Skeletal muscle satellite cell (primary cell): ENCODE data around the gene CYB5R3.
"Not testable (repeated sequence)": the region's sequence is repeated elsewhere in the genome, so short reads cannot be mapped to it uniquely, and the experiment has no call there.

Source experiments
- H3K27me3 ChIP-seq: 2 replicates; pipeline ENCODE4 v1.7.0; 2013; ENCODE audit warnings: low read length; ENCODE audit not compliant: control insufficient read depth, insufficient read depth
- H3K36me3 ChIP-seq: 2 replicates; pipeline ENCODE4 v1.7.0; 2013; ENCODE audit warnings: mild to moderate bottlenecking, control low read depth, low read length; ENCODE audit not compliant: insufficient read depth
- H3K4me1 ChIP-seq: 2 replicates; pipeline ENCODE4 v1.7.0; 2013; ENCODE audit warnings: low read length; ENCODE audit not compliant: control insufficient read depth, insufficient read depth
- H3K4me2 ChIP-seq: 2 replicates; pipeline ENCODE4 v1.7.0; 2013; ENCODE audit warnings: mild to moderate bottlenecking, low read length
- H3K4me3 ChIP-seq: 2 replicates; pipeline ENCODE4 v1.7.0; 2013; ENCODE audit warnings: low read length
- H3K9ac ChIP-seq: 2 replicates; pipeline ENCODE4 v1.7.0; 2013; ENCODE audit warnings: mild to moderate bottlenecking, low read depth, low read length, moderate library complexity
- H3K9me3 ChIP-seq: replicated peaks from 2 replicates; pipeline ENCODE4 v1.7.0; 2013; ENCODE audit warnings: mild to moderate bottlenecking, control low read depth, low read length

CYB5R3 gene

DNA sequence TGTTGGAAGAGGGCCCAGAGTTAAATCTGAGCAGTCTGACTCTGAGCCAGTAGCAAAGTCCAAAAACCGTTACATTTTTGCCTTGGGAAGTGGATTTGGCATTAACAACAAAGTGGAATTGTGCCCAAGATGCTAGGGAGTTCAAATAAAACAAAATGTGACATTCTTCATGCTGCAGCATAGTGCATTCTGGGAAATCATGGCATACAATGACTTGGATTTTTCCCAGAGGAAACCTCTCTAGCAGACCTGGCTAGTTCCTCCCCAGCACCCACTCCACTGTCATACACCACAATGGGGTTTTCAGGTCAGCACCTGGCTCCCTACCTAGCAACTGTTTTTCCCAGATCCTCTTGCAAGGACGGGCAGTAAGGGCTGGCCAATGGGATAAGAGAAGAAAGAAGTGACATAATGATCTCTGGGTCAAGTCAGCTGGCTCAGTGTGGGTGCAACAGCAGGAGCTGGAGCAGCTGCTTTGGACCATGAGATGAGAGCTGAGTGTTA, 24.8 kb upstream of the CYB5R3 start:
- Histone ChIP-seq H3K36me3 (no peaks in the 10 kb centered on the region), H3K27me3 (no peaks in the 10 kb centered on the region), H3K4me1 (peaks cover 17% of the 10 kb centered on the region), H3K9ac (no peak overlapping the region), H3K4me3 (no peak overlapping the region), H3K9me3 (peaks cover 5% of the 10 kb centered on the region), H3K4me2 (no peak overlapping the region)

DNA sequence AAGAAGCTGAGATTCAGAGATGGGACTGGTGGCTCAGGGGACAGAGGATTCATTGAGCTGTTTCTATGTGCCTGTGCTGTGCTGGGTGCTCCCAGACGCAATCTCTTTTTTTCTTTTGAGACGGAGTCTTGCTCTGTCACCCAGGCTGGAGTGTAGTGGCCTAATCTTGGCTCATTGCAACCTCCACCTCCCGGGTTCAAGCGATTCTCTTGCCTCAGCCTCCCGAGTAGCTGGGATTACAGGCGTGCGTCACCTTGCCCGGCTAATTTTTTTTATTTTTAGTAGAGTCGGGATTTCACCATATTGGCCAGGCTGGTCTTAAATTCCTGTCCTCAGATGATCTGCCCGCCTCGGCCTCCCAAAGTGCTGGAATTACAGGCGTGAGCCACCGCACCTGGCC, 23.9 kb upstream of the CYB5R3 start:
- H3K9me3 ChIP-seq, H3K9ac ChIP-seq, H3K4me3 ChIP-seq, H3K36me3 ChIP-seq, H3K4me2 ChIP-seq, H3K27me3 ChIP-seq: not testable (repeated sequence)
- peaks cover 17% of the 10 kb centered on the region for H3K4me1 ChIP-seq

DNA sequence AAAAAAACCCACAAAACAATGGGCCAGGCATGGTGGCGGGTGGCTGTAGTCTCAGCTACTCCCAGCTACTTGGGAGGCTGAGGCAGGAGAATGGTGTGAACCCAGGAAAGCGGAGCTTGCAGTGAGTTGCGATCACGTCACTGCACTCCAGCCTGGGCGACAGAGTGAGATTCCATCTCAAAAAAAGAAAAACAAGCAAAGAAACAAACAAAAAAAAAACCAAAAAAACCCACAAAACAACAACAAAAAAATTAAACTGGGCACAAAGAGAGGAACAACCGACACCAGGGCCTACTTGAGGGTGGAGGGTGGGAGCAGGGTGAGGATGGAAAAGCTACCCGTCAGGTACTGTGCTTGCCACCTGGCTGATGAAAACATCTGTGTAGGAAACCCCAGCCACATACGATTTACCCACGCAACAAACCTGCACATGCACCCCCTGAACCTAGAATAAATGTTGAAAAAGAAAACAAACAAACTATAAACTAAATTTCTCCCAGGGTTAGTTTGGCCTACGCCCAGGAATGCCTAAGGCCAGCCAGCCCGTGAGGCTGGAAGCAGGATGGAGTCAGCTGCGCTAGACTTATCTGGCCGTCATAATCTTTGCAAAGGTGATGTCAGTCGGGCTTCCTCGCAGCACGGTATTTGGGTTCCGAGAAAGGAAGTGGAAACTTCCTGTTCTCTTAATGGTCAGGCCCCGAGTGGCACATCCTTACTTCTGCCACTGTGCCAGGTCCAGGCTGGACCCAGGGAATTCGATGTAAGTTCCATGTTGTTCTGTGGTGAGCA, 21.9 kb upstream of the CYB5R3 start:
- Histone ChIP-seq H3K4me3 (no peak overlapping the region), H3K9ac (no peak overlapping the region), H3K9me3 (no peaks in the 10 kb centered on the region), H3K27me3 (no peaks in the 10 kb centered on the region), H3K4me2 (no peak overlapping the region), H3K4me1 (peaks cover 6% of the 10 kb centered on the region), H3K36me3 (no peaks in the 10 kb centered on the region)

DNA sequence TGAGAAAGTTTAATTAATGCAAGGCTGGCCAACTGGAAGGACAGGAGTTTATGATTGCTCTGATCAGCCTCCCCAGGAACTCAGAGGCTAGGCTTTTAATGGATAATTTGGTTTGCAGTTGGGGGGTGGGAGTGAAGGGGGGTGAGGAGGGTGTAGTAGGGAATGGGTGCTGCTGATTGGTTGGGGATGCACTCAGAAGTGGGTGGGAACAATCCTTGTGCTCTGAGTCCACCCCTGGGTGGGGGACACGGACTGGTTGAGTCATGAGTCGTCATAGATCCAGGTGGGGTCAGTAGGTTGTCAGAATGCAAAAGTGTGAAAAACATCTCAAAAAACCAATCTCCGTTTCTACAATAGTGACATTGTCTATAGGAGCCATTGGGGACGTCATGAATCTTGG, 20.9 kb upstream of the CYB5R3 start:
- H3K4me1 ChIP-seq: no peaks in the 10 kb centered on the region
- no peaks in the 10 kb centered on the region for H3K27me3 ChIP-seq
- H3K9ac ChIP-seq: no peak overlapping the region
- no peak overlapping the region for H3K4me3 ChIP-seq
- no peak overlapping the region for H3K4me2 ChIP-seq
- H3K36me3 ChIP-seq: no peaks in the 10 kb centered on the region
- no peaks in the 10 kb centered on the region for H3K9me3 ChIP-seq

DNA sequence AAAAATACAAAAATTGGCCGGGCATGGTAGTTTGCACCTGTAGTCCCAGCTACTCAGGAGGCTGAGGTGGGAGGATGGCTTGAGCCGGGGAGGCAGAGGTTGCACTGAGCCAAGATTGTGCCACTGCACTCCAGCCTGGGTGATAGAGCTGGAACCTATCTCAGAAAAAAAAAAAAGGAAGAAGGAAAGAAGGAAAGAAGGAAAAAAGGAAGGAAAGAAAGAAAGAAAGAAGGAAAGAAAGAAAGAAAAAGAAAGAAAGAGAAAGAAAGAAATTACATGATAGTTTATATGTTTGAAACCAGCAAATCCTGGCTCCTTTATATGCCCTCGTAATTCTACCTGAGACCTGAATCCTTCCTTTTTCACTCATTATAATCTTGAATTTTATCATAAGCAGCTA, 17.2 kb upstream of the CYB5R3 start:
- H3K36me3 ChIP-seq, H3K4me3 ChIP-seq, H3K27me3 ChIP-seq, H3K4me1 ChIP-seq, H3K9me3 ChIP-seq, H3K9ac ChIP-seq, H3K4me2 ChIP-seq: not testable (repeated sequence)

DNA sequence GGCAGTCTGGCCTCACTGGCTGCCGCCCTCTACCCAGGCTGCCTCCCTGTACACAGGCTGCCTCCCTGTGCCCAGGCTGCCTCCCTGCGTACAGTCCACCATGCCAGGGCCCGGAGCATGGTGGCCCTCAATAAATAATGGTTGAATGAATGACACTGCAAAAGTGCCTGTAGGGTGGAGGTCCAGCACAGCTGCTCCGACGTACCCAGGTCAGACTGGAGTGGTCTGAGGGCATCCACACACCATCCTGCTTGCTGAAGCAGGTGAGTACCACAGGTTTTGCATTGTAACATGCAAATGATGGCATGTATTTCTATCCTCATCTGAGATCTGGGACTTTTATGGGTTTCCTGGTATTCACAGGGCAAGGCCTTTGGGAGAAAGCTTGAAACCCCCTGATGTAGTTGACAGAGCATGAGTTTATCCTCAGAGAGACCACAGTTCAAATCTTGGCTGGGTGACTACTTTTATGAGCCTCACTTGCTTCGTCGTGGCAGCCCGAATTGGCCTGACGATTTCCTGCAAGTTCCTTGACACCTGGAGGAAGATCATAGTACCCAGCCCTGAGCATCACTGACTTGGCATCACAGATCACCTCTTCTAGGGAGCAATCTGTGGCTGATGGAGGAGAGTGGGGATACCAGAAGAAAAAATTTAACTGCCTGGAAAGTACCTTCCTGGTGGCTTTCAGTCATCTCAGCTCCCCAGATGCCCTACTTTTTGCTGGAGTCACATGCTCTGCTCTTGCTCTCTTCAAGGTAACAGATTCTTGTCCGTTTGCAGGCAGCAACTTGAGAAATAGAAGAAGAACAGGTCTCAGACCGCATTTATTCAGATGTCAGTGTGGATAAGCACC, 16.0 kb upstream of the CYB5R3 start:
- Histone ChIP-seq H3K9me3 (no peaks in the 10 kb centered on the region), H3K9ac (no peak overlapping the region), H3K4me3 (no peak overlapping the region), H3K27me3 (no peaks in the 10 kb centered on the region), H3K4me1 (no peaks in the 10 kb centered on the region), H3K4me2 (no peak overlapping the region), H3K36me3 (no peaks in the 10 kb centered on the region)

DNA sequence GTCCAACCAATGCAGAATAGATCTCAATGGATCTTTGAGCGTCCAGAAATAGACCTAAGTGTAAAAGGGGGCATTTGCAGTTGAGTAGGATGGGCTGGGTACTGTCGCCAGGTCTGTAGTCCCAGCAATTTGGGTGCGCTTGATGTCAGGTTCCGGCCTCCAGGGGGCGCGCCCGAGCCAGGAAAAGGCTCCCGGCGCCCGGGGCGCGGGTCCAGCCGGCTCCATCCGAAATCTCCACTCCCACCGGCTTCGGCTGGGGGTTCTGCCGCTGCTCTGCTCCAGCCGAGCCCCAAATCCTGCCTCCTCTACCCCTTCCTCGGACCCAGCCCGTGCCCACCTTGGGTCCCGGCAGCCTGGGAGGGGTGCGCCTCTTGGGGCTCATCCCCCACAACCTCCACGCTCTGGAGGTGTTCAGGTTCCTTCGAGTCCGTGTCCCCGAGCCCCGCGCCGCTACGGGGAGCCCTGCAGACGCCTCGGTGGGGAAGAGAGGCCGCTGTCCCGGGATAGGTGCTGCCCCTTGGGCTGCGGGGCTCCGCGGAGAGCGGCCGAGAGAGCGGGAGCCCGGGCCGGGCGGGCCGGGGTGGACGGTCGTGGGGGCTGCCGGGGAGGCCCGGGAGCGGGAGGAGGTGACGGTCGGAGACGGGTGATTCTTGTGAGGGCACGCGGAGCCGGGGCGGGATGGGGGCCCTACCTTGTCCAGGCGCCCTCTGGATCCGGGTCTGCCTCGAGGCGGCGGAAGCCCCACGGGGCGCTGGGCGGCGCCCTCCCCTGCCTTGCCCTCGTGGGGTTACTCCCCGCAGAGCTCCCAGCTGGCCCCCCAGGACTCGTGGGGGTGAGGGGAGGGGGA, 13.0 kb upstream of the CYB5R3 start:
- Histone ChIP-seq H3K36me3 (no peaks in the 10 kb centered on the region), H3K9me3 (no peaks in the 10 kb centered on the region), H3K4me2 (peak overlapping the region; percentile 98), H3K27me3 (no peaks in the 10 kb centered on the region), H3K4me3 (peak overlapping the region; percentile 76), H3K9ac (peak overlapping the region; percentile 77), H3K4me1 (no peaks in the 10 kb centered on the region)

DNA sequence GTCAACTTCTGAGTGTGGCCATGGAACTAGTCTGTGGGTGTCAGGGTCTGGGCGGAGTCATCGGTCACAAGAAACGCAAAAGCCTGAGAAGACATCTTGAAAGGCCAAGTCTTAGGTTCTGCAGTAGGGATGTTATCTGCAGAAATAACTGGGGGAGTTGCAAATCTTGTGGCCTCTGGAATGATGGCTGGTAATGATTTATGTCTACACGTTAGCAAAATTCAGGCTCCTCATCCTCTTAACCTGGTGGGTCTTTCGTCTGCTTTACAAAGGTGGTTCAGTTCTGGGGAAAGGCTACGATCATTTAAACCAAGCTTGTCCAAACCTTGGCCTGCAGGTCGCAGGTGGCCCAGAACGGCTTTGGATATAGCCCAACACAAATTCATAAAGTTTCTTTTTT, 7.4 kb upstream of the CYB5R3 start:
- H3K9ac ChIP-seq: no peak overlapping the region
- no peaks in the 10 kb centered on the region for H3K9me3 ChIP-seq
- H3K36me3 ChIP-seq: no peaks in the 10 kb centered on the region
- no peaks in the 10 kb centered on the region for H3K4me1 ChIP-seq
- H3K4me3 ChIP-seq: no peak overlapping the region
- H3K27me3 ChIP-seq: no peaks in the 10 kb centered on the region
- H3K4me2 ChIP-seq: no peak overlapping the region

DNA sequence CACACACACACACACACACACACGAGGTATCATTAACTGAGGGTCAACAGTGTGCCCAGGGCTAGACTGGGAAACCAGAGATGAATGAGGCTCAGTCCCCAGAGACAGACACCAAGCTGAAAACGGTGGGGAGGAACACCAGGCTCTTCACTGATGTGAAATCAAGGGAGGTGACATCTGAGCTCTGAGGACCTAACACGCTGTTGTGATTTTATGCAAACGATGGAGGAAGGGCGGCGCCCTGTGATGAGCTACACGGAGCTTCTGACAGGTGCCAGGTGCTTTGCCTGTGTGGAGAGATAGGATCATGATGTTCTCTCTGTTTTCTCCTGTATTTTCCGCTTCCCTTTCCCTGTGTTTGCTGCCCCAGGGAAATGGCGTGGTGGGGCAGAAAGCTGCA, 6.5 kb upstream of the CYB5R3 start:
- H3K4me1 ChIP-seq: no peaks in the 10 kb centered on the region
- H3K27me3 ChIP-seq: no peaks in the 10 kb centered on the region
- H3K9me3 ChIP-seq: no peaks in the 10 kb centered on the region
- H3K4me2 ChIP-seq: no peak overlapping the region
- H3K36me3 ChIP-seq: no peaks in the 10 kb centered on the region
- no peak overlapping the region for H3K4me3 ChIP-seq
- H3K9ac ChIP-seq: no peak overlapping the region

DNA sequence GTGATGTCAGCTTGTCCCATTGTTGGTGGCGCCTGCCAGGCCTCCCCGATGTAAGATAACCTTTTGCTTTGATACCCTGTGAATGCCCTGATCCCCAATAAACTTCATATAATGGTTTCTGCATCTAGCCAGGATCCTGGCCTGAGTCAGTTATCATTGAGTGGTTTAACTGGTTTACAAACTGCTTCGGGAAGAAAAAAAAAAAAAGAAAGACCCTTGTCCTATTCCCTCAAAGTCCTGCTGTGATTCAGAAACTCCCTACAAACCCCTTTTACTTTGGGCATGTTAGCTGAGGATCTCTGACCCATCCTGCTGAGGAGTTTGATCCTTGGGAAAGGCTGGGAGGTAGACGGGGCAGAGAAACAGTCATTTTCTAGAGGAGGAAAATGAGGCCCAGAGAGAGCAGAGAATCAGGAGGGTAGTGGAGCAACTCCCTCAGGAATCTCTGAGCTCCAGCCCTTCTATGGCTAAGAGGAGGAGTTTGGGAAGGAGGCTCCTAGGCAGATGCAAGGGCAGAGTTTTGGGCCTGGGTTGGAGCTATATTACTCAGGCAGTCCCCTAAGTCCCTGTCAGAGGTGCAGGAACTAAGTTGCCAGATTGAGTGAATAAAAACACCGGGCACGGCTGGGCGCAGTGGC, 5.4 kb upstream of the CYB5R3 start:
- Histone ChIP-seq H3K9ac (no peak overlapping the region), H3K27me3 (no peaks in the 10 kb centered on the region), H3K4me2 (no peak overlapping the region), H3K36me3 (no peaks in the 10 kb centered on the region), H3K4me3 (no peak overlapping the region), H3K9me3 (no peaks in the 10 kb centered on the region), H3K4me1 (peaks cover 4% of the 10 kb centered on the region)

DNA sequence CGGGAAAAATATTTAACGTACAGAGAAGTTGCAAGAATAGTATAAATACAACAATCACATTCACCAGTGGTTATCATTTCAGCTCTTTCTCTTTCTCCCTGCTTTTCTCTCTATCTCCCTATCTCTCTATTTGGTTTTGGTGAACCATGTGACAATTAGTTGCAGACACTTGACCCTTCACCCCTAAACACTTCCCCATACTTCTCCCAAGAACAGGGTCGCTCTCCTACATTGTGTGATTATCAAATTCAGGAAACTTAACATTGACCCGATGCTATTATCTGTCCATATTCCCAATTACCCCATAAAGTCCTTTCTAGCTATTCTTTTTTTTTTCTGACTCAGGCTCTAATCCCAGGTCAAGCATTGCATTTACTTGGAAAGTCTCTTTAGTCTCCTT, 4.8 kb upstream of the CYB5R3 start:
- no peak overlapping the region for H3K4me2 ChIP-seq
- H3K36me3 ChIP-seq: no peaks in the 10 kb centered on the region
- no peak overlapping the region for H3K4me3 ChIP-seq
- H3K27me3 ChIP-seq: no peaks in the 10 kb centered on the region
- H3K9me3 ChIP-seq: no peaks in the 10 kb centered on the region
- H3K9ac ChIP-seq: no peak overlapping the region
- H3K4me1 ChIP-seq: peaks cover 6% of the 10 kb centered on the region
